Islet precursor cell (in vitro differentiated cells): ENCODE results near the gene PHACTR3.

Source experiments
- DNase-seq: peaks from one replicate; pipeline ENCODE4 v3.0.0-alpha.2; 2018

Gene PHACTR3

DNA sequence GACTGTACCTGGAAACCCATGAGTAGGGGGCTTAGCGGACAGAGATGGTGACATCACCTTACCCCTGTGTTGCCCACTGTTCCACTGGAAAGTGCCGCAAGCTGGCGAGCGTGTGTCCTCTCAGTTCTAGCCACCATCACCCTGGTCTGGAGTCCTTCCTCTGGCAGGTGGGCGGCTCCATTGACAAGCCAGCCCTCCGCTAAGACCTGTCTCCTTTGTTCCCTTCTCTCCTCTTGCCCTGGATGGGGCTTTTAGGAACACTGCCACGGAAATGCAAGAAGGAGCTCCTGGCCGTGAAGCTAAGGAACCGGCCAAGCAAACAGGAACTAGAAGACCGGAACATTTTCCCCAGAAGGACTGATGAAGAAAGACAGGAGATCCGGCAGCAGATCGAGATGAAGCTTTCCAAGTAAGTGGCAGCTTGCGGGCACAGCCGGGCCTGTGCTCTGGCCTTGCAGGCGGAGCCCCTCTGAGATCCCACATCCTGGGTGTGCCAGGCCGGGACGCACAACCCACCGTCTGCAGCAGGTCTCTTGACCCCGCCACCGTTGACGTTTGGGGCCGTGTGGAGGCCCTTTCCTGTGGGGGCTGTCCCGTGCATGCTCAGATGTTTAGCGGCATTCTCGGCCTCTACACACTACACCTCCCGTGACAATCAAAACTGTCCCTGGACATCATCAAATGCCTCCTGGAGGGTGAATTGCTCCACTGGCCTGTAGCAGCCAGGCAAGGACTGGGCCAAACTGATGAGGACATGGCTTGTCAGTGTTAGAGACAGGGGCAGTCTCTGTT lies 201.6 kb downstream of the PHACTR3 start:
- peak; percentile 45 for DNase-seq

DNA sequence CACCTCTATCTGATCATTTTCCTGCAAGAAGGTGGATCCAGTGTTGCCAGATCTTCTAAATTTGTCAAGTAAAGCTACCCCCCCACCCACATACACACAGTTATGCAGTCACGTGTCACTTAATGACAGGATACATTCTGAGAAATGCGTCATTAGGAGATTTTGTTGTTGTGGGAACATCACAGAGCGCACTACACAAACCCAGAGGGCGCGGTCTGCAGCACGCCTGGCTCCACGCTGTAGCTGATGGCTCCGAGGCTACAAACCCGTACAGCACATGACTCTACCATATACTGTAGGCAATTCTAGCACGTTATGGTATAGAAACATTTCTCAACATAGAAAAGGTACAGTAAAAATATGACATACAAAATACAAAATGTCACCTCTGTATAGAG lies 202.2 kb downstream of the PHACTR3 start:
- DNase-seq = no peak

DNA sequence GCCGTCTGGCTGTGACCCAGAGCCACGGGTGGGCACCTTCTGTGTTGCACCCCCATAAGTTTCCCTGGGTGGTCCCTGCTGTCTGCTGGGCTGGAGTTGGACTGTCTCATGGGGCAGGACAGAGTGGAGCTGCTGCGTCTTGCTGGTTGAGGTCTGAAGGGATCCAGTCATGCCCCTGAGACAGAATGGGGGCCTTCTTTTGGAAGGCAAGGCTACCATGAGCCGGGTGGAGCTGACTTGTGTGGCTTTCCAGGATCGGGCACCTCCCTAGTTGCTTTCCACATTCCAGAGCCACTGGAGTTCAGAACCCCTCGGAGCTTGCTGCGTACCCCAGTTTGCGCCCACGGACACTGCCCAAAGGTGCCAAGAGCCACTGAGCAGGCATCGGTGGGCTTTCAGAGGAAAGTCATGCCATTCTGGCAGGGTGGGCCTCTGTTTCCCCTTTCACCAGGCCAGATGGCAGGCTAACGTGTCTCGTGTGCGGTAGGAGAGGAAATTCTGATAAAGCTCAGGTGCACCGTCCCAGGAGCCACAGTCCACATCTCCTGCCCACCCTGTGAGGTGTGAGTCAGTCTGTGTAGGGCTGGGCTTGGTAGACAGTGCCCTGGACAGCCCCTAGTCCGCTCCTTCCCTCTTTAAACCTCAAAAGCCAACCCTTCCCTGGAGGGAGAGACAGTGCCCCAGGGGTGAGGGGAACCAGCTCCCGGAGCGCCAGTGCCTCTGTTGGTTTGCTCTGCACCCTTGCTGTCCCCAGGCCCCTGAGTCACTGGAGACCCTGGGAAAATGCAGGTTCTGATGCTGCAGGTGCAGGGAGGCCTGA lies 203.8 kb downstream of the PHACTR3 start:
- peak; percentile 40 for DNase-seq

- peak; percentile 35 for DNase-seq
These were observed 204.5 kb downstream of the PHACTR3 start for GRCh38 chr20:59808729-59809381.

GRCh38 chr20:59809630-59810448 lies 205.5 kb downstream of the PHACTR3 start:
- no peak for DNase-seq

DNA sequence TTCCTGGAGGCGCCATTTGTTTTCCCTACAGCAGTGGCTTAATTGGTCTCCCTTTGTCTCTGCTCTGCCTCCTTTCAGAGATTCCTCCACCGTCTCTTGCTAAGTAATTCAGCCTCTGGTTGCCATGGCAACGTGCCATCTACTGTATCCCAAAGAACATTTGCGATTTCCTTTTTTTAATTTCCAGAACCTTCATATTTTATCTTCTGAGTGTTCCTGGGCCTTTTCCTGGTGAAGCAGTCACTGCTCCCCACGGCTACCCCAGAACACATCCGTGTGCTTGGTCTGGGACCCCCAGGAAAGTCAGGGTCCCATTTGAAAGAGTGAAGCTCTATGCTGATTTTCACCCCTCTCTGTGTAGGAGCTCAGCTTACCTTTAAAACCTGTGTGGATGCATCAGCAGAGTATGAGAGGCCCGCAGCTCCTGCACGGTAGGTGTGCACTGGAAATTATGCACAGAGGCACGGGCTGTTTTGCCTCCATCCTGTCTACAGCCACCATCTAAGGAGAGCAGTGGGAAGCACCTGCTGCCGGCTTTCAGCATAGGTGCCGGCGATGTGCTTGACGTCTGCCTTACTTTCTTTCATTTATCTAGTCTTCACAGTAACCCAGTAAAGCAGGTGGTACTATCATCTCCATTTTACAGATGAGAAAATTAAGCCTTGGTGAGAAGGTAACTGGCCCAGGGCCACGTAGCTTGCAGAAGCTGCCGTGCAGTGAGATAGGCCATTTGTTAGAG lies 206.3 kb downstream of the PHACTR3 start:
- no peak for DNase-seq

DNA sequence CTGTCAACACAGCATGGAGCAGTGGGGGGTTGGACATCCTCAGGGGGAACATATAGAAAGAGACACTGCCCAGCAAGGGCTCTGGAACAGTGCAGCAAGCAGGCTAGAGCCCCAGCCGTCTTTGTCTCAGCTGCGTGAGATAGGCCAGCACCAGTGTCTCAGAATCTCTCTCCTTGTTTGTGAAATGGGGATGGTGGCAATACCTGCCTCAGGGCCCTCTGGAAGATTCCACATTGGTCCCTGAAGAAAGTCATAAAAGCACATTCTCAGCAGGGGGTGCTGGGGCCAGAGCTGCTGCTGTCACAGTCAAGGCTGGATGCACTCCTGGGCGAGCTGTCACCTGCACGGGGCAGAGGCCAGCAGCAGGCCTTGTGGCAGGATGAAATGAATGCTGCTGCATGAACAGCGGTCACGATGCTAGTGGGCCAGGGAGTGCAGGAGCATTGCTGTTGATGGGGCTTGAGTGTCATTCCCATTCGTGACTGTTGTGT lies 207.4 kb downstream of the PHACTR3 start:
- peak; percentile 51 for DNase-seq

DNA sequence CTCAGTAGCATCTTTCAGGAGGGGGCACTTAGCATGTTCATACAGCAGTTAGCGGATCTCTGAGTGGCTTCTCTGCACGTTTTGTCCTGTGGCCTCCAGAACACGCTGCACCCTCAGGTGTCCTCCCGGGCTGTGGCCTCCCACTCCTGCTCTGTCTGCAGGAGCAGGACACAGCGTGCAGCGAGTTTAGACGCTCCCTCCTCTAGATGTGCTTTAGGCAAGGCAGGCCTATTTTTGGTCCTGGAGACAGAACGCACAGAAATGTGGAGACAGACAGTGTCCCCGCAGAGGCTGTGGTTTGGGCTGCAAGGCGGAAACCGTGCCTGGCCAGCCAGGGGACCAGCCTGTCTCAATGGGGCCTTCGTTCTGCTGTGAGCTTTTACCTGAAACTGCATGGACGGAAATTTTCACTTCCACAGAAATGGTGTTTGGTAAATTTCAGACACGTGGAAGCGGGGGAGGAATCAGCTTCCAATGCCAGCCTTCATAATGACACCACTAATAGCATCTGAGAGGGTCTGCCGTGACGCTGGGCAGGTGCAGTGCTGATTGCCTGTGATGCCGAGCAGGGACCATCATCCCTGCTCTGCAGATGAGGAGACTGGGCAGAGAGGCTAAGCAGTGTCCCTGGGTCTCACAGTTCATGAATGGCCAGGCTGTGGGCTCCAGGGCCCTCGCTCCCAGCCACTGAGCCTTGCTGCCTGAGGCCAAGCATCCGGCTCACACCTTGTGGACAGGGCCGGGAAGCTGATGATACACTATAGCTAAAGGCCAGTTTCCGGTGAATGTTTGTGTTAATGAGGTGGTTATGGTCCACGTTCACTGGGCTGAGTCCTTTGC lies 208.2 kb downstream of the PHACTR3 start:
- peak; percentile 40 for DNase-seq

GRCh38 chr20:59813126-59813947 lies 209.0 kb downstream of the PHACTR3 start:
- DNase-seq = peak; percentile 37

GRCh38 chr20:59813948-59814839 lies 209.9 kb downstream of the PHACTR3 start:
- peak; percentile 48 for DNase-seq

DNA sequence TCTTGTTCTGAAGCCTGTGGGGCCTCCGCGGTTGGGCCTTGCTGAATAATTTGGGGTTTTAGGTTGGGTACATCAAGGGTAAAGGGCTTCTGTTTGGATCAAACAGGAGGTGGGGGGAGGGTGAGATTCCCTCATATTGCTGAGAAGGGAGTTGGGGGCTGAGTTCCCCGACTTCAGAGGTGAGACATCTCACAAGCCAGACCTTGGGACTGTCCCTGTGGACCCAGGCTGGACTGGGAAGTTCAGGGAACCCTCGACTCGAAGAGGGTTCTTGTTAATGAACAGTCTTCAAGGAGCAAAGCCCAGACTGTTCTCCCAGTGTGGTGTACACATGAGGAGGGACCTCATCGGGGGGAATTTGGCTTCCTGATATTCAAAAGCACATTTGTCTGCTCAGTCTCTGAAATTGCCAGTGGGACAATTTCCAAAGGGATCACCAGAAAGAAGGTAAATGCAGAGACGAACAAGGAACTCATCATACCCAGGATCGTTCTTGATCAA lies 210.6 kb downstream of the PHACTR3 start:
- DNase-seq = peak; percentile 34

GRCh38 chr20:59816146-59816738 lies 211.9 kb downstream of the PHACTR3 start:
- peak; percentile 16 for DNase-seq

GRCh38 chr20:59817406-59817805 lies 213.1 kb downstream of the PHACTR3 start:
- peak; percentile 42 for DNase-seq

DNA sequence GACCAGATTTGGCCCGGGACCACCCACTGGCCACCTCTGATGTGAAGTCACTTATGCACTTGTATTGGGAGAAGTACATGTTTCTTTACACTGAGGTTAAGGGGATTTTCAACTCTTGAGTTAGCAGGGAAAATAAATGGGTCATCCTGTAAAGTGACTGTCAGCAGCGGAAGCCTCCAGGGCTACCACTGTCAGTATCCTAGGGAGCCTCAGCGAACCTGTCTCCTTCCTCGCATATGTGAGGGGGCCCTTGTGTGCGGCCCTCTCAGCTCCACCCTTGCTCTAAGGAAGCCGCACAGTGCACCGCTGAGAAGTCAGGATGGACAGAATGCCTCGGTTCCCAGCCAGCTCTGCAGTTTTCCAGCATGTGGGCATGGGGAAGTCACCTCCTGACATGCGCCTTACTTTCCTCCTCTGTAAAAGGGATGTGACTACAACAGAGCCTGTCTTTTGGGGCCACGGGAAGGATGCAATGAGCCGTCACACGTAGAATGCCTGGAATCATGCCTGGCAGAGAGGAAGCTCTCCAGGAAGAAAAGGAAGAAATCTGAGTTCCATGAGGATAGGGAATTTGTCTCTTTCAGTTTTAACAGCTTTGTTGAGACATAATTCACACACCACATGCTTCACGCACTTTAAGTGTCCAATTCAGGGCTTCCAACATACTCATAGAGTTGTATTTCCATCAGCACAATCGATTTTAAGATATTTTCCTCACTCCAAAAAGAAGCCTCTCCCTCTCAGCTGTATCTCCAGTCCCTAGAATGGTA lies 213.7 kb downstream of the PHACTR3 start:
- DNase-seq = peak; percentile 9

DNA sequence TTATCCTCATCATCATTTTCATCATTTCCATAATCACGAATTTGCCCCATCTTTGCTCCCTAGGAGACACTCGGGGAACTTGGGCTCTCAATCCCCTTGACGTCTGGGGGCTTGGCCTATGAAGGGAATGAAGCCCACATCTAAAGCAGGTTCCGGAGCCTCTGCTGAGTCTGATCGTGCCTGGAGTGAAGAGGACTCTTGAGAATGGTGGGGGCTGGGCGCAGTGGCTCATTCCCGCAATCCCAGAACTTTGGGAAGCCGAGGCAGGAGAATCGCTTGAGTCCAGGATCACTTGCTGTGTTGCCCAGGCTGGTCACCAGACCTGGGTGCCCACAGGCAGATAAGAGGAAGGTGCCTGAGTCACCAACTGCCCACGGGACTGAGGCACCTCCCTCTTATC lies 214.6 kb downstream of the PHACTR3 start:
- peak; percentile 25 for DNase-seq

- peak; percentile 28 for DNase-seq
These were observed 215.3 kb downstream of the PHACTR3 start for GRCh38 chr20:59819496-59820203.
